SJCRH30 (cell line): ENCODE data around the gene NELL1. TPM values are rescaled to one million over a fixed set of nuclear protein-coding genes. Genes with fewer than 3 reads are reported as not detected.

Experiments
- DNase-seq, 2 experiments: peaks; one replicate each; pipeline ENCODE4 v3.0.0-alpha.2; 2015 to 2020
- H3K27ac ChIP-seq: fragments of 250-450 bp; sonication (Bioruptor Pico); 2 replicates; pipeline ENCODE4 v1.5.1; 2020; ENCODE audit warnings: mild to moderate bottlenecking, moderate library complexity
- H3K27me3 ChIP-seq: fragments of 250-450 bp; sonication (Bioruptor Pico); 2 replicates; pipeline ENCODE4 v1.5.1; 2020; ENCODE audit warnings: mild to moderate bottlenecking, moderate library complexity
- H3K36me3 ChIP-seq: fragments of 250-450 bp; sonication (Bioruptor Pico); 2 replicates; pipeline ENCODE4 v1.5.1; 2020; ENCODE audit warnings: mild to moderate bottlenecking, moderate library complexity
- H3K4me1 ChIP-seq: fragments of 250-450 bp; sonication (Bioruptor Pico); 2 replicates; pipeline ENCODE4 v1.5.1; 2020; ENCODE audit warnings: mild to moderate bottlenecking, moderate library complexity
- H3K4me3 ChIP-seq: fragments of 250-450 bp; sonication (Bioruptor Pico); 2 replicates; pipeline ENCODE4 v1.5.1; 2020; ENCODE audit warnings: mild to moderate bottlenecking, moderate library complexity
- H3K9me3 ChIP-seq: fragments of 250-450 bp; sonication (Bioruptor Pico); replicated peaks from 2 replicates; pipeline ENCODE4 v1.5.1; 2020; ENCODE audit warnings: mild to moderate bottlenecking, moderate library complexity
- total RNA-seq: library from RNA; depleted of rRNA; stranded (reverse); fragments of >200 nt; shearing (Covaris generic); gene quantifications from 2 replicates; pipeline ENCODE4 v1.2.3, GENCODE V29; 2014

NELL1 gene
- total RNA-seq, 1 experiment from 2014 or later: 176 TPM

- H3K4me1 ChIP-seq: no peaks in the 10 kb centered on the region
- no peak for DNase-seq
- H3K27ac ChIP-seq: no peak overlapping the region
Observed at GRCh38 chr11:20963596-20963995, 294.2 kb downstream of the NELL1 start.

GRCh38 chr11:20964985-20965384 lies 295.6 kb downstream of the NELL1 start:
- no peak for DNase-seq
- no peaks in the 10 kb centered on the region for H3K9me3 ChIP-seq
- H3K27ac ChIP-seq: no peak overlapping the region
- H3K36me3 ChIP-seq: peaks cover 27% of the 10 kb centered on the region
- H3K4me1 ChIP-seq: no peaks in the 10 kb centered on the region
- no peak overlapping the region for H3K4me3 ChIP-seq
- no peaks in the 10 kb centered on the region for H3K27me3 ChIP-seq

More at GRCh38 chr11:20963596-20963995, 294.2 kb downstream of the NELL1 start:
- Histone ChIP-seq H3K27me3 (no peaks in the 10 kb centered on the region), H3K9me3 (no peaks in the 10 kb centered on the region), H3K36me3 (peaks cover 20% of the 10 kb centered on the region), H3K4me3 (no peak overlapping the region)

- H3K4me1 ChIP-seq: peaks cover 8% of the 10 kb centered on the region
- H3K9me3 ChIP-seq: no peaks in the 10 kb centered on the region
- no peaks in the 10 kb centered on the region for H3K27me3 ChIP-seq
- DNase-seq: no peak
- no peak overlapping the region for H3K4me3 ChIP-seq
- H3K27ac ChIP-seq: no peak overlapping the region
- H3K36me3 ChIP-seq: peaks cover 25% of the 10 kb centered on the region
Observed at GRCh38 chr11:20966489-20966888, 297.1 kb downstream of the NELL1 start.

- Histone ChIP-seq H3K27ac (no peak overlapping the region), H3K36me3 (peaks cover 12% of the 10 kb centered on the region; the same call in 1 of the 2 replicates), H3K9me3 (no peaks in the 10 kb centered on the region), H3K4me3 (no peak overlapping the region), H3K4me1 (peaks cover 9% of the 10 kb centered on the region), H3K27me3 (no peaks in the 10 kb centered on the region)
- peak in 1 of 2 experiments; percentile 34 for DNase-seq
Observed at GRCh38 chr11:20973940-20974559, 304.7 kb downstream of the NELL1 start.

- Histone ChIP-seq H3K36me3 (no peaks in the 10 kb centered on the region), H3K4me3 (no peak overlapping the region), H3K27me3 (no peaks in the 10 kb centered on the region), H3K27ac (peak overlapping the region; percentile 4; the same call in 1 of the 2 replicates), H3K9me3 (no peaks in the 10 kb centered on the region), H3K4me1 (peaks cover 14% of the 10 kb centered on the region)
- DNase-seq: peak; percentile 75 to 88
Observed at GRCh38 chr11:20980736-20981135, 311.4 kb downstream of the NELL1 start.

GRCh38 chr11:20990447-20990846 lies 321.1 kb downstream of the NELL1 start:
- H3K27ac ChIP-seq: no peak overlapping the region
- H3K27me3 ChIP-seq: no peaks in the 10 kb centered on the region
- H3K36me3 ChIP-seq: peaks cover 18% of the 10 kb centered on the region
- no peak for DNase-seq
- H3K4me1 ChIP-seq: no peaks in the 10 kb centered on the region
- H3K4me3 ChIP-seq: no peak overlapping the region
- no peaks in the 10 kb centered on the region; the same call in 1 of the 2 replicates for H3K9me3 ChIP-seq

GRCh38 chr11:20991471-20991870 lies 322.1 kb downstream of the NELL1 start:
- H3K9me3 ChIP-seq: no peaks in the 10 kb centered on the region; the same call in 1 of the 2 replicates
- no peaks in the 10 kb centered on the region for H3K4me1 ChIP-seq
- H3K27ac ChIP-seq: no peak overlapping the region
- no peaks in the 10 kb centered on the region for H3K27me3 ChIP-seq
- H3K4me3 ChIP-seq: no peak overlapping the region
- DNase-seq: no peak
- peaks cover 18% of the 10 kb centered on the region for H3K36me3 ChIP-seq

GRCh38 chr11:21007297-21007696 lies 337.9 kb downstream of the NELL1 start:
- DNase-seq: no peak
- H3K27ac ChIP-seq: no peak overlapping the region
- peaks cover 5% of the 10 kb centered on the region; the same call in 1 of the 2 replicates for H3K36me3 ChIP-seq

GRCh38 chr11:21018248-21018647 lies 348.9 kb downstream of the NELL1 start:
- Histone ChIP-seq H3K27ac (no peak overlapping the region), H3K27me3 (no peaks in the 10 kb centered on the region), H3K9me3 (no peaks in the 10 kb centered on the region), H3K4me1 (no peaks in the 10 kb centered on the region), H3K36me3 (0 out of 2 replicates have a peak, but pooled peaks cover 8% of the 10 kb centered on the region), H3K4me3 (no peak overlapping the region)
- DNase-seq: no peak

More at GRCh38 chr11:21007297-21007696, 337.9 kb downstream of the NELL1 start:
- Histone ChIP-seq H3K4me1 (no peaks in the 10 kb centered on the region), H3K27me3 (no peaks in the 10 kb centered on the region), H3K9me3 (no peaks in the 10 kb centered on the region), H3K4me3 (no peak overlapping the region)

- DNase-seq: no peak
- H3K4me3 ChIP-seq: no peak overlapping the region
- H3K36me3 ChIP-seq: no peaks in the 10 kb centered on the region
- no peaks in the 10 kb centered on the region for H3K4me1 ChIP-seq
- no peaks in the 10 kb centered on the region for H3K9me3 ChIP-seq
- H3K27ac ChIP-seq: no peak overlapping the region
- no peaks in the 10 kb centered on the region for H3K27me3 ChIP-seq
Observed at GRCh38 chr11:21026685-21027084, 357.3 kb downstream of the NELL1 start.

- H3K4me1 ChIP-seq: no peaks in the 10 kb centered on the region
- H3K9me3 ChIP-seq: no peaks in the 10 kb centered on the region
- no peak overlapping the region for H3K27ac ChIP-seq
- H3K4me3 ChIP-seq: no peak overlapping the region
- DNase-seq: no peak
- peaks cover 7% of the 10 kb centered on the region for H3K36me3 ChIP-seq
- H3K27me3 ChIP-seq: no peaks in the 10 kb centered on the region
Observed at GRCh38 chr11:21037850-21038249, 368.5 kb downstream of the NELL1 start.

GRCh38 chr11:21038801-21039200 lies 369.4 kb downstream of the NELL1 start:
- H3K27me3 ChIP-seq: no peaks in the 10 kb centered on the region
- H3K4me1 ChIP-seq: no peaks in the 10 kb centered on the region
- no peaks in the 10 kb centered on the region for H3K9me3 ChIP-seq
- peaks cover 7% of the 10 kb centered on the region for H3K36me3 ChIP-seq
- no peak for DNase-seq
- H3K4me3 ChIP-seq: no peak overlapping the region
- H3K27ac ChIP-seq: no peak overlapping the region

- DNase-seq: no peak
- H3K36me3 ChIP-seq: peaks cover 7% of the 10 kb centered on the region
- H3K4me1 ChIP-seq: no peaks in the 10 kb centered on the region
- H3K27ac ChIP-seq: no peak overlapping the region
- no peaks in the 10 kb centered on the region for H3K27me3 ChIP-seq
- H3K4me3 ChIP-seq: no peak overlapping the region
- H3K9me3 ChIP-seq: no peaks in the 10 kb centered on the region
Observed at GRCh38 chr11:21040630-21041029, 371.2 kb downstream of the NELL1 start.

GRCh38 chr11:21048626-21049025 lies 379.2 kb downstream of the NELL1 start:
- H3K9me3 ChIP-seq: no peaks in the 10 kb centered on the region
- H3K36me3 ChIP-seq: 0 out of 2 replicates have a peak, but pooled peaks cover 5% of the 10 kb centered on the region
- no peak overlapping the region for H3K27ac ChIP-seq
- no peaks in the 10 kb centered on the region for H3K4me1 ChIP-seq
- no peak for DNase-seq
- no peaks in the 10 kb centered on the region for H3K27me3 ChIP-seq
- H3K4me3 ChIP-seq: no peak overlapping the region

GRCh38 chr11:21053466-21053865 lies 384.1 kb downstream of the NELL1 start:
- H3K36me3 ChIP-seq: 0 out of 2 replicates have a peak, but pooled peaks cover 3% of the 10 kb centered on the region
- no peaks in the 10 kb centered on the region for H3K27me3 ChIP-seq
- no peak overlapping the region for H3K4me3 ChIP-seq
- no peaks in the 10 kb centered on the region for H3K9me3 ChIP-seq
- H3K4me1 ChIP-seq: no peaks in the 10 kb centered on the region
- H3K27ac ChIP-seq: no peak overlapping the region
- DNase-seq: no peak

- H3K36me3 ChIP-seq: no peaks in the 10 kb centered on the region
- no peaks in the 10 kb centered on the region for H3K27me3 ChIP-seq
- no peaks in the 10 kb centered on the region for H3K4me1 ChIP-seq
- DNase-seq: no peak
- H3K9me3 ChIP-seq: no peaks in the 10 kb centered on the region
- no peak overlapping the region for H3K4me3 ChIP-seq
- H3K27ac ChIP-seq: no peak overlapping the region
Observed at GRCh38 chr11:21056644-21057043, 387.3 kb downstream of the NELL1 start.
